ENCODE results near the gene ICAM2.

The ICAM2 gene

DNA sequence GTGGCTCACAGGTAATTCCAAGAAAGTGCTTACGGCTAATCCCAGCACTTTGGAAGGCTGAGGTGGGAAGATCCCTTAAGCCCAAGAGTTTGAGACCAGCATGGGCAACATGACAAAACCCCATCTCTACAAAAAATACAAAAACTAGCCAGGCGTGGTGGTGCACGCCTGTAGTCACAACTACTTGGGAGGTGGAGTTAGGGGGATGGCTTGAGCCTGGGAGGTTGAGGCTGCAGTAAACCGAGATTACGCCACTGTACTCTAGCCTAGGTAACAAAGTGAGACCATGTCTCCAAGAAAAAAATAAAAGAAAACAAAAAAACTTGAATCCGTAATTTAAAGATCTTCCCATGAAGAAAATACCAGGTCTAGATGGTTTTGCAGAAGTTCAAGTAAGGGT, 5.0 kb downstream of the ICAM2 start:
- no peak for TF ChIP-seq FOXP2 (optimal IDR thresholded peaks at IDR 0.05; ENCODE audit: borderline replicate concordance, extremely low read depth, extremely low read length, insufficient read depth)
- no peak for TF ChIP-seq TAF1 (IDR thresholded peaks at IDR 0.05; ENCODE audit: borderline replicate concordance, insufficient read depth, low read length)

DNA sequence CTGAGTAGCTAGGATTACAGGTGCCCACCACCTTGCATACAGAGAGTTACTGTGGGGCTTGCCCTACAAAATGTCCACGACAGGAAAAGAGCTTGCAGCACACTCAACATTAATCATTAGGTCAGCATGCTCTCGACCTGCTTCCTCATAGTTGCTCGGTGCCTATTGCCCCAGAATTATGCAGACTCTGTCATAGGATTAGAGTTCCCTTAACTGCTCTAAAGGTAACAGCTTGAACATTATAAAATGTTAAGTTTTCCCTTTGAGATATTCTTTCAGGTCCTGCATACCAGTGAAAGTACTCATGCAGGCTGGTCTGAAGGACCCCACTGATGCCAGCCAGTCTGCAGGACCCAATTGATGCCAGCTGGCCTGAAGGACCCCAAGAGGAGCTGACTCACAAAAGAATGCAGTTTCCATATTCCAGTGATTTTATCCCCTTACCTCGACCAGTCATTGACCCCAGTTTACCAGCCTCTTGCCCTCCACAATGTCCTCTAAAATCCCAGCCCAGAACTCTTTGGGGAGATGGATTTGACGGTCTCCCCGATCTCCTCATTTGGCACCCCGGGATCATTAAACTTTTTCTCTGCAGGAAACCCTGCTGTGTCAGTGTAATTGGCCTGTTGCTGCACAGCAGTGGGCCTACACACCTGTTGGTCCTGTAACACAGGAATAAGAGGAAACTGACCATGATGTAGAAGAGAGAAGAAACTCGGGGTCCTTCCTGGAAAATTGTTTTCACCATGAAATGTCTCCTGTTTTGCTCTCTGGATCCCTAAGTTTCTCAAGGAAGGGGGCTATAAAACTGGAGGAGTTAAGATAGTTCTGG, 10.6 kb downstream of the ICAM2 start:
- TF ChIP-seq, protein P1, sequence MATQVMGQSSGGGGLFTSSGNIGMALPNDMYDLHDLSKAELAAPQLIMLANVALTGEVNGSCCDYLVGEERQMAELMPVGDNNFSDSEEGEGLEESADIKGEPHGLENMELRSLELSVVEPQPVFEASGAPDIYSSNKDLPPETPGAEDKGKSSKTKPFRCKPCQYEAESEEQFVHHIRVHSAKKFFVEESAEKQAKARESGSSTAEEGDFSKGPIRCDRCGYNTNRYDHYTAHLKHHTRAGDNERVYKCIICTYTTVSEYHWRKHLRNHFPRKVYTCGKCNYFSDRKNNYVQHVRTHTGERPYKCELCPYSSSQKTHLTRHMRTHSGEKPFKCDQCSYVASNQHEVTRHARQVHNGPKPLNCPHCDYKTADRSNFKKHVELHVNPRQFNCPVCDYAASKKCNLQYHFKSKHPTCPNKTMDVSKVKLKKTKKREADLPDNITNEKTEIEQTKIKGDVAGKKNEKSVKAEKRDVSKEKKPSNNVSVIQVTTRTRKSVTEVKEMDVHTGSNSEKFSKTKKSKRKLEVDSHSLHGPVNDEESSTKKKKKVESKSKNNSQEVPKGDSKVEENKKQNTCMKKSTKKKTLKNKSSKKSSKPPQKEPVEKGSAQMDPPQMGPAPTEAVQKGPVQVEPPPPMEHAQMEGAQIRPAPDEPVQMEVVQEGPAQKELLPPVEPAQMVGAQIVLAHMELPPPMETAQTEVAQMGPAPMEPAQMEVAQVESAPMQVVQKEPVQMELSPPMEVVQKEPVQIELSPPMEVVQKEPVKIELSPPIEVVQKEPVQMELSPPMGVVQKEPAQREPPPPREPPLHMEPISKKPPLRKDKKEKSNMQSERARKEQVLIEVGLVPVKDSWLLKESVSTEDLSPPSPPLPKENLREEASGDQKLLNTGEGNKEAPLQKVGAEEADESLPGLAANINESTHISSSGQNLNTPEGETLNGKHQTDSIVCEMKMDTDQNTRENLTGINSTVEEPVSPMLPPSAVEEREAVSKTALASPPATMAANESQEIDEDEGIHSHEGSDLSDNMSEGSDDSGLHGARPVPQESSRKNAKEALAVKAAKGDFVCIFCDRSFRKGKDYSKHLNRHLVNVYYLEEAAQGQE (IDR thresholded peaks at IDR 0.05; ENCODE audit: insufficient read depth in 1 of 2, low read depth in 2 of 2, low read length in 2 of 2) = no peak
- TF ChIP-seq SIN3A (IDR thresholded peaks at IDR 0.05; ENCODE audit: borderline replicate concordance, insufficient read depth, low read length) (no peak), TAF1 (IDR thresholded peaks at IDR 0.05; ENCODE audit: borderline replicate concordance, insufficient read depth, low read length) (no peak), POLR2AphosphoS5 (IDR thresholded peaks at IDR 0.05; ENCODE audit: low read depth, low read length) (no peak)

- TF ChIP-seq FOXP2 (optimal IDR thresholded peaks at IDR 0.05; ENCODE audit: borderline replicate concordance, extremely low read depth, extremely low read length, insufficient read depth) (no peak), TAF1 (IDR thresholded peaks at IDR 0.05; ENCODE audit: borderline replicate concordance, insufficient read depth, low read length) (no peak), POLR2AphosphoS5 (IDR thresholded peaks at IDR 0.05; ENCODE audit: low read depth, low read length) (no peak), SIN3A (IDR thresholded peaks at IDR 0.05; ENCODE audit: borderline replicate concordance, insufficient read depth, low read length) (no peak)
- TF ChIP-seq, protein P1 (IDR thresholded peaks at IDR 0.05; ENCODE audit: insufficient read depth in 1 of 2, low read depth in 2 of 2, low read length in 2 of 2) = no peak
Measured at GRCh38 chr17:64008830-64009229, 11.6 kb downstream of the ICAM2 start.

- TF ChIP-seq POLR2AphosphoS5 (IDR thresholded peaks at IDR 0.05; ENCODE audit: low read depth, low read length) = no peak
Measured at GRCh38 chr17:64008346-64008745, 12.1 kb downstream of the ICAM2 start.

GRCh38 chr17:64007838-64008282, 12.6 kb downstream of the ICAM2 start:
- TF ChIP-seq TAF1 (IDR thresholded peaks at IDR 0.05; ENCODE audit: borderline replicate concordance, insufficient read depth, low read length) (no peak), POLR2AphosphoS5 (IDR thresholded peaks at IDR 0.05; ENCODE audit: low read depth, low read length) (no peak), SIN3A (IDR thresholded peaks at IDR 0.05; ENCODE audit: borderline replicate concordance, insufficient read depth, low read length) (no peak), FOXP2 (optimal IDR thresholded peaks at IDR 0.05; ENCODE audit: borderline replicate concordance, extremely low read depth, extremely low read length, insufficient read depth) (no peak)
- TF ChIP-seq, protein P1 (IDR thresholded peaks at IDR 0.05; ENCODE audit: insufficient read depth in 1 of 2, low read depth in 2 of 2, low read length in 2 of 2) = no peak

GRCh38 chr17:64006361-64007088, 13.9 kb downstream of the ICAM2 start:
- TF ChIP-seq SIN3A (IDR thresholded peaks at IDR 0.05; ENCODE audit: borderline replicate concordance, insufficient read depth, low read length) = no peak
- TF ChIP-seq POLR2AphosphoS5 (IDR thresholded peaks at IDR 0.05; ENCODE audit: low read depth, low read length) = no peak
- no peak for TF ChIP-seq TAF1 (IDR thresholded peaks at IDR 0.05; ENCODE audit: borderline replicate concordance, insufficient read depth, low read length)
- no peak for TF ChIP-seq FOXP2 (optimal IDR thresholded peaks at IDR 0.05; ENCODE audit: borderline replicate concordance, extremely low read depth, extremely low read length, insufficient read depth)
- TF ChIP-seq, protein P1 (IDR thresholded peaks at IDR 0.05; ENCODE audit: insufficient read depth in 1 of 2, low read depth in 2 of 2, low read length in 2 of 2) = no peak
